CD4-positive, alpha-beta T cell treated with Interleukin-10 for 1 hour (primary cell): ENCODE measurements around the gene USP8.
"Not testable (repeated sequence)": the region's sequence is repeated elsewhere in the genome, so short reads cannot be mapped to it uniquely, and the experiment has no call there.

Source experiments
- DNase-seq: peaks from one replicate; pipeline ENCODE4 v3.0.0-alpha.2; 2020

Gene USP8

DNA sequence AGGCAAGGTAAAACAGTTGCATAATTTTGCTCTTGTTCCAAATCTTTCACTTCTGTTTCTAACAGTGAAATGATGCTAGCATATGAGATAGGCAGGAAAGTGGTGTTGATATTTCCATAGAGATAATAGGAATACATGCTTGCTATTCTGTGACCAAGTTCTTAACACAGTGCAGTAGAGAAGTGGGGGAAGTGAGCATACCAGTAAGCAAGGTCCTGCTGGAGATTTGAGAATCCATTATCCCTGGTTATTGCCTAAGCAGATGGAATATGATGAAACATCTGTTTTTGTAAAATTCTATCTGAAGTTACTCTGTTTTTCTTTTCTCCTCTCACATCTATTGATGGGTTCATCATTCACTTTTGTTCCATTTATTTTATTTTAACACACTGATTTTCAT lies 28.7 kb downstream of the USP8 start:
- no peak for DNase-seq

- no peak for DNase-seq
Measured at GRCh38 chr15:50458348-50459112, 34.3 kb downstream of the USP8 start.

DNA sequence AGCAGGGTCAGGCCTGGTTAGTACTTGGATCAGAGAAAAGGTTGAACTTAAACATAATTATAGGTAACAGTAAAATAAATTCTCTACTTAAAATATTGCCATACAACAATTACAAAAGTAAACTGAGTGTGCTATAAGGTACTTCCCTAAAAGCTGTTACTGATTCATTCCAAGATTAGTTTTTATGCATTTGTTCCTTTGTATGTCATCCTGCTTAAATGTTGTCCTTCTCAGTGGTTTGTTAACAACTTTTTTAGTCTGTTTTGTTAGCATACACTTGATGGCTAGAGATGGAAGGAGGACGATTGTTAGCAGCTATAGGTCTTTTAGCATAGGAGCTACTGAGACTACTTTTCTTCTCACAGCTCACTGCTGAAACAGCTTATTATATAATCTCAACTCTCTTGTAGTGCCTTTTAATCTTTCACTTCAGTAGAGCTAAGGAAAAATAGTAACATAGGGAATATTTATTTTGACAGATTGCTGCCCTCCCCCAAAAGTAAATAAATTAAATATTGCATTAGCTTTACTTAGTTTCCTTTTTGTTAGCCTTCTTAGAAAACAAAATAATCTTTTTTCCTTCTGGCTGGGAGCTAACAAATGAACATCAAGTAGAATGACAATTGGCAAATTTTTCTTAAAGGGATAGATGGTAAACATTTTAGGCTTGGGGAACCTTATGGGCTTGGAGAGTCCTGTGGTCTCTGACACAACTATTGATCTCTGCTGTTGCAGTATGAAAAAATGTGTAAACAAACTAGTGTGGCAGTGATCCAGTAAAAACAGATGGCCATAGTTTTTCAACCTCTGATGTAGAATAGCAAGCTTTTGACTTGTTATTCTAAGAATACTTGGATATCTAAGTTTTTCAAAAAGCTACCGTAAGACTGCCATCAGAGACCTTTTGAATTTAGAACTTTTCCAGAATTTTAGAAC lies 39.5 kb downstream of the USP8 start:
- DNase-seq, result no peak

GRCh38 chr15:50471072-50471471 lies 46.9 kb downstream of the USP8 start:
- DNase-seq, result no peak

DNA sequence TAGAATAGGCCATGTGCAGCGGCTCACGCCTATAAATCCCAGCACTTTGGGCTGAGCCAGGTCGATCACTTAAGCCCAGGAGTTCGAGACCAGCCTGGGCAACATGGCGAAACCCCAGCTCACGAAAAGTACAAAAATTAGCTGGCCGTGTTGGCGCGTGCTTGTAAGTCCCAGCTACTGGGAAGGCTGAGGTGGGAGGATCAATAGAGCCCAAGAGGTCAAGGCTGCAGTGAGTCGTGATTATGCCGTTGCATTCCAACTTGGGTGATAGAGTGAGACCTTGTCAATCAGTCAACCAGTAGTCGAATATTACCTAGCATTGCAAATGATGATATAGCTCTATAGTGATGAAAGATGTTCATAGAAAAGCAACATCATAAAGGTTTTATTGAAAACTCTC lies 51.9 kb downstream of the USP8 start:
- no peak for DNase-seq

DNA sequence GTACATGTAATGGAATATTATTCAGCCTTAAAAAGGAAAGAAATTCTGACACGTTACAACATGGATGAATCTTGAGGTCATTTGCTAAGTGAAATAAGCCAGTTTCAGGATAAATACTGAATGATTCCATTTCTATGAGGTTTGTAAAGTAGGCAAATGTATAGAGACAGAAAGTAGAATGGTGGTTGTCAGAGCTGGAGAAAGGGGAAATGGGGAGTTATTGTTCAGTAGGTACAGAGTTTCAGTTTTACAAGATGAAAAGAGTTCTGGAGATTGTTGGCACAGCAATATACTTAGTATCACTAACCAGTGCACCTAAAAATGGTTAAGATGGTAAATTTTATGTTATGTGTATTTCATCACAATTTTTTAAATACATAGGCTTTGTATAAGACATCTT lies 60.6 kb downstream of the USP8 start:
- DNase-seq, result no peak

GRCh38 chr15:50485389-50485788 lies 61.2 kb downstream of the USP8 start:
- DNase-seq, result no peak

DNA sequence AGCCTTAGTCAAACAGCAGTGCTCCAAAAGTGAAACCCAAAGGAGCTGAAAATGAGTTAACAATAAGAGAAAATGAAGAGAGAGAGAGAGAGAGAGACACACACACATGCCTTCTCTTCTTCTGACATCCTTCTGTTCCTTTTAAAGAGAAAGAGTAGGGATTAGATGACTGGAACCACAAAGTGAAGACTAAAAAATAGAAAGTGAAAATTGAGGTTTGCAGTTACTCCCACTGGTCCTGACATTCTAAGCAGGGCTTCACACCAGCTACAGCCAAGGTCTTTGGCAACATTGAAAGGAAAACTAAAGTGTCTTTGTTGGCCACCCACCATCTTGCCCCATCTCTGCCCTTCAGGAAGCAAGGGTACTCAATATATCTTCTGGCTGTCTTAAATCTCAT lies 63.1 kb downstream of the USP8 start:
- DNase-seq, result no peak

DNA sequence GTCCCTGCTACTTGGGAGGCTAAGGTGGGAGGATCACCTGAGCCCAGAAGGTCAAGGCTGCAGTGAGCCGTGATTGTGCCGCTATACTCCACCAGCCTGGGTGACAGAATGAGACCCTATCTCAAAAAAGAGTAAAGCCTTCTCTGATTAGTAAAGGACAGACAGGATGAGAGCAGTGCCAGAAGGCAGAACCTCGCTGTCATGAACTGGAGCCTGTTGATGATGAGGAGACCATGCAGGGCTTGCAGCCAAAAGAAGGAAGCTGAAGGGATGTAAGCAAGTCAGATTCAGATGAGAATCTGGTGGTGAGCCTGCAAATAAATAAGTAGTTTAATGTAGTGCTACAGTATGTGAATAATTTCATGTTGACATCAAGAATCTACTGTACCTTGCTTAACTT lies 69.4 kb downstream of the USP8 start:
- DNase-seq, result no peak

- not testable (repeated sequence) for DNase-seq
Measured at GRCh38 chr15:50494547-50494946, 70.3 kb downstream of the USP8 start.

DNA sequence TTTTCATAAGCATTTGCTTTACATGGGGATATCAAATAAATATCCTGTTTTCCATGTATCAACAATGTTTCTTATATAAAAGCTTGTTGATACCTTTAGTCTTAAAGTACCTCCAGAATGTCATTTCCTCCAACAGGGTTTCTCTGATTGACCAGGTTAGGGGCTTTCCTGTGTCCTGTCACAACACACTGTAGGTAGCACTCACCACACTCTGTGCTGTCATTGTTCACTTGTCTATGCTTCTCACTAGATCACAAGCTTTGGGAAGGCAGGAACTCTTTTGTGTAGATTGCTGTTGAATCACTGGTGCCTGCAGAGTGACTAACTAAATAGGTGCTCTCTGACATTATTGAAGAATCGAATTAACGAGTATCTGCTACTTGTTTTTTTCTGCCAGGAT lies 72.5 kb downstream of the USP8 start:
- DNase-seq, result no peak

GRCh38 chr15:50500352-50500751 lies 76.1 kb downstream of the USP8 start:
- DNase-seq, result no peak

- DNase-seq, result no peak
Measured at GRCh38 chr15:50501815-50502214, 77.6 kb downstream of the USP8 start.

DNA sequence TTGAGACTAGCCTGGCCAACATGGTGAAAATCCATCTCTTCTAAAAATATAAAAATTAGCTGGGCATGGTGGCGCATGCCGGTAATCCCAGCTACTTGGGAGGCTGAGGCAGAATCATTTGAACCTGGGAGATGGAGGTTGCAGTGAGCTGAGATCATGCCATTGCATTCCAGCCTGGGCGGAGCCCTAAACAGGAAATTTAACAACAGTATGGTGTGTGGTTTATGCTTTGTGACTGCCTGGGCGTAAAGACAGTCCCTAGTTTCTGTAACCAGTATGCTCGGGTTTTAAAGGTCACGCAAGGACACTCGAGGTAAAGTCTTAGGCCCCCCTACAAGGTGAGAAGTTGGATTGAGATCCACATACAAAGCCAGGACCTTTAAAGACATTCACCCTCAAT lies 78.9 kb downstream of the USP8 start:
- no peak for DNase-seq

DNA sequence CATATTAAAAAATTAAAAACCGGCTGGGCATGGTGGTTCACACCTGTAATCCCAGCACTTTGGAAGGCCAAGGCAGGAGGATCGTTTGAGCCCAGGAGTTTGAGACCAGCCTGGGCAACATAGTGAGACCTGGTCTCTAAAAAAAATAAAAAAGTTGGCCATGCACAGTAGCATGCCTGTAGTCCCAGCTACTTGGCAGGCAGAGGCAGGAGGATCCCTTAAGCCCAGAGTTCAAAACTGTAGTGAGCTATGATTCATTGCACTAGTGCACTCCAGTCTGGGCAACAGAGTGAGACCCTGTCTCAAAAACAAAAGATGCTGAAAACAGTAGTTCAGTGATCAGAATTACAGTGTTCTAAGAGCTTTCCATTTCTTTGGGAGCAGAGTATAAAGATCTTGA lies 81.5 kb downstream of the USP8 start:
- DNase-seq, result not testable (repeated sequence)

DNA sequence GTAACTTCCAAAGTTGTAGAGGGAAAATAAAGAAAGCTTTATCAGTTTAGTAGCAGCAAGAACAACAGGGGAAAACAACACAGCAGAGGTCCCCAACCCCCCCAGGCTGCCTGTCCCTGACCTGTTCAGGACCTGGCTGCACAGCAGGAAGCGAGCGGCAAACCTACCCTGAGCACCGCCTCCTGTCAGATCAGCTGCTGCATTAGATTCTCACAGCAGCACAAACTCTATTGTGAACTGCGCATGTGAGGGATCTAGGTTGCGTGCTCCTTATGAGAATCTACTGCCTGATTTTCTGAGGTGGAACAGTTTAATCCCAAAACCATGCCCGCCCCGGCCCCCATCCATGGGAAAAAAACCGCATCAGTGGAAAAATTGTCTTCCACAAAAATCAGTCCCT lies 81.9 kb downstream of the USP8 start:
- no peak for DNase-seq

GRCh38 chr15:50513001-50513400 lies 88.8 kb downstream of the USP8 start:
- no peak for DNase-seq

GRCh38 chr15:50519740-50520425 lies 95.7 kb downstream of the USP8 start:
- no peak for DNase-seq

DNA sequence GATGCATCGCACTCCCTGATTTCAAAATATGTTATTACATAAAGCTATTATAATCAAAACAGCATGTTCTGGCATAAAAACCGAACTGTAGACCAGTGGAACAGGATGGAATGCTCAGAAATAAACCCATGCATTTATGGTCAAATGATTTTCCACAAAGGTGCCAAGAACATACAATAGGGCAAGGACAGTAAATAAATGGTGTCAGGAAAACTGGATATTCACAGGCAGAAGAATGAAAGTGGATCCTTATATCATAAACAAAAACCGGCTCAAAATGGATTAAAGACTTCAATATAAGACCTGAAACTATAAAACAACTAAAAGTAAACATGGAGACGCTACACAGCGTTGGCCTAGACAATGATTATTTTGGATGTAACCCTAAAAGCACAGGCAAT lies 99.6 kb downstream of the USP8 start:
- no peak for DNase-seq

DNA sequence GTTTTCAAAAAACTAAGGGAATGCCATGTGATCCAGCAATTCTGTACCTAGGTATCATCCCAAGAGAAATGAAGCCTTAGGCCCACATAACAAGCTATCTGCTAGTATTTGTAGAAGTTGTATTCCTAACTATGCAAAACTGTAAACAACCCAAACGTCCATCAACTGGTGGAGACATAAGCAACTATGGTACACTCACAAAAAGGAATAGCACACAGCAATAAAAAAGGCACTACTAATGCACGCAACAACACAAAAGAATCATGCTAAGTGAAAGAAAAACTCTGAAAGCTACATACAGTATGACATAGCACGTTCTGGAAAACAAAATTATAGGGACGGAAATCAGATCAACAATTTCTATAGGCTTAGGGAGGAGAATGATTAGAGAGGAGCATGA lies 107.0 kb downstream of the USP8 start:
- DNase-seq, result no peak

DNA sequence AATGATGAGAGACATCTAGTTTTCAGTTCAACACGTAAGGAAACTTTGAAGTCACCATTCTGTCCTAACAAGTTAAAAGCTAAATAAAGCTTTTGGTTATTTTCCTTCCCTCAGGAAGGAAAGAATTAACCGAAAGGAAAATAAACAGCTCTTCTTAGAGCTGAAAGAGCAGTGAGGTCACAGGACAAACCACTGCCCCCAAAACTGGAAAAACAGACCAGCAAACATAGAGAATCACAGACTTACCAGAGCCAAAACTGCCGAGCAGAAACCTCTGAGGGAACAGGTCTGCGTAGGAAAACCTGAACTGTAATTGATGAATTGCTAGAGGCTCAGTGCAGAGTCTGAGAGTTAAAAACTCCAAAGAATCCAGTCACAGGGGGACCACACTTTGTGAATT lies 107.6 kb downstream of the USP8 start:
- no peak for DNase-seq

DNA sequence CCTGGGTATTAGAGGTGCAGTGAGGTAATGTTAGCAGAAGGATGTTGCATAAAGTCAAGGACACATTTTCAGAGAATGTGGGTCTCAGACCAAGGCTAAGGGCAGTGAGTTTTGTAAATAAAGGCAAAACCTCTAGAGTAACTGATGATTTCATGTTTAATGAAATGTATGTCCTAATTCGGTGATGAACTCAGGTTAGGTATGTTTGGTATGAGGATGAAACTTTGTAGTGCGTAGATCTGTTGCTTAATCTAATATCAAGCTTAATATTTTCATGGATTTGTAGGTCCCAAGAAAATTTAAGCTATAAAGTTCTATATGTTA lies 118.6 kb downstream of the USP8 start:
- no peak for DNase-seq

- DNase-seq, result no peak
Measured at GRCh38 chr15:50543556-50543955, 119.4 kb downstream of the USP8 start.

- DNase-seq, result no peak
Measured at GRCh38 chr15:50544368-50544767, 120.2 kb downstream of the USP8 start.
